Breast epithelium (tissue), 4 donors: Measurements from ENCODE around the gene TLL2. TPM values are rescaled to one million over a fixed set of nuclear protein-coding genes. Genes with fewer than 3 reads are reported as not detected.

Experiments
- DNase-seq, 2 donors: peaks; one replicate each; pipeline ENCODE4 v3.0.0-alpha.2; 2019; ENCODE audit warnings: low spot score in 2 of 2
- H3K27ac ChIP-seq, 2 donors: fragments of 200-600 bp; sonication (generic) in 1 of 2; one replicate each; pipeline ENCODE4 v1.5.1; 2016 to 2019; ENCODE audit warnings: mild to moderate bottlenecking in 1 of 2
- H3K27me3 ChIP-seq, 2 donors: fragments of 200-600 bp; sonication (generic) in 1 of 2; one replicate each; pipeline versions ENCODE4 v1.5.1 to v1.6.0; 2017 to 2019; ENCODE audit warnings: control low read depth in 1 of 2, mild to moderate bottlenecking in 1 of 2
- H3K36me3 ChIP-seq: fragments of 200-600 bp; one replicate; pipeline ENCODE4 v1.5.1; 2019
- H3K4me1 ChIP-seq, 2 donors: fragments of 200-600 bp; sonication (generic); one replicate each; pipeline ENCODE4 v1.5.1; 2016 to 2019; ENCODE audit warnings: control low read depth in 1 of 2
- H3K4me3 ChIP-seq, 3 donors: fragments of 200-600 bp; sonication (generic); 1 replicate in 2 of 3; 2 replicates in 1 of 3; pipeline ENCODE4 v1.5.1; 2016 to 2019; ENCODE audit warnings: mild to moderate bottlenecking in 3 of 3, moderate library complexity in 2 of 3
- H3K9me3 ChIP-seq, 2 donors: fragments of 200-600 bp; sonication (generic) in 1 of 2; one replicate each; pipeline ENCODE4 v1.5.1; 2016 to 2019; ENCODE audit warnings: control low read depth in 1 of 2
- POLR2A ChIP-seq: fragments of 450-650 bp; IDR thresholded peaks from one replicate; pipeline ENCODE4 v1.6.1; 2016; ENCODE audit warnings: antibody characterized with exemption, mild to moderate bottlenecking, moderate library complexity
- POLR2AphosphoS5 ChIP-seq, 3 donors: sonication (generic); formaldehyde crosslinking; IDR thresholded peaks; one replicate each; pipeline ENCODE4 v1.6.1; 2017; ENCODE audit warnings: antibody characterized with exemption in 3 of 3
- intact Hi-C: fragments of 100-400 bp; cut with DNase I; formaldehyde crosslinking; loops from one replicate; pipeline ENCODE4 v1.15.1; 2023; ENCODE audit warnings: low total_unique reads
- total RNA-seq, 3 donors: library from RNA; depleted of rRNA; stranded (reverse); fragments of >200 nt; gene quantifications; one replicate each; pipeline ENCODE4 v1.1.0, GENCODE V29; 2016
- TF ChIP-seq, protein P1 (sequence below), 3 donors: fragments of 450-650 bp; IDR thresholded peaks; one replicate each; pipeline ENCODE4 v1.5.1; 2016 to 2017; ENCODE audit warnings: antibody characterized with exemption in 3 of 3, mild to moderate bottlenecking in 3 of 3, moderate library complexity in 3 of 3

Gene TLL2
- total RNA-seq, 3 donors from 2014 or later: under 0.01 TPM; not detected in 2

- H3K36me3 ChIP-seq: no peaks in the 10 kb centered on the region
- TF ChIP-seq, protein P1, sequence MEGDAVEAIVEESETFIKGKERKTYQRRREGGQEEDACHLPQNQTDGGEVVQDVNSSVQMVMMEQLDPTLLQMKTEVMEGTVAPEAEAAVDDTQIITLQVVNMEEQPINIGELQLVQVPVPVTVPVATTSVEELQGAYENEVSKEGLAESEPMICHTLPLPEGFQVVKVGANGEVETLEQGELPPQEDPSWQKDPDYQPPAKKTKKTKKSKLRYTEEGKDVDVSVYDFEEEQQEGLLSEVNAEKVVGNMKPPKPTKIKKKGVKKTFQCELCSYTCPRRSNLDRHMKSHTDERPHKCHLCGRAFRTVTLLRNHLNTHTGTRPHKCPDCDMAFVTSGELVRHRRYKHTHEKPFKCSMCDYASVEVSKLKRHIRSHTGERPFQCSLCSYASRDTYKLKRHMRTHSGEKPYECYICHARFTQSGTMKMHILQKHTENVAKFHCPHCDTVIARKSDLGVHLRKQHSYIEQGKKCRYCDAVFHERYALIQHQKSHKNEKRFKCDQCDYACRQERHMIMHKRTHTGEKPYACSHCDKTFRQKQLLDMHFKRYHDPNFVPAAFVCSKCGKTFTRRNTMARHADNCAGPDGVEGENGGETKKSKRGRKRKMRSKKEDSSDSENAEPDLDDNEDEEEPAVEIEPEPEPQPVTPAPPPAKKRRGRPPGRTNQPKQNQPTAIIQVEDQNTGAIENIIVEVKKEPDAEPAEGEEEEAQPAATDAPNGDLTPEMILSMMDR (IDR thresholded peaks at IDR 0.05): no peak
- TF ChIP-seq POLR2A: no peak
- no peak for TF ChIP-seq POLR2AphosphoS5 (IDR thresholded peaks at IDR 0.05)
- peaks cover 0 to 20% of the 10 kb centered on the region in 2 donors for H3K27me3 ChIP-seq
- DNase-seq: no peak
- H3K27ac ChIP-seq: peak overlapping the region in 1 of 2 donors; percentile 51
- no peak overlapping the region for H3K4me3 ChIP-seq
- peaks cover 0 to 7% of the 10 kb centered on the region in 2 donors for H3K4me1 ChIP-seq
- intact Hi-C loops: no loop called here
- H3K9me3 ChIP-seq: no peaks in the 10 kb centered on the region
Measured at GRCh38 chr10:96417441-96417840, 96.3 kb downstream of the TLL2 start.

GRCh38 chr10:96416643-96417042 is 97.1 kb downstream of the TLL2 start:
- Histone ChIP-seq H3K4me3 (no peak overlapping the region), H3K9me3 (no peaks in the 10 kb centered on the region), H3K36me3 (no peaks in the 10 kb centered on the region), H3K4me1 (peaks cover 0 to 7% of the 10 kb centered on the region in 2 donors), H3K27me3 (peaks cover 0 to 28% of the 10 kb centered on the region in 2 donors), H3K27ac (peak overlapping the region in 1 of 2 donors; percentile 51)
- intact Hi-C loops: no loop called here
- peak; percentile 60 to 62 for DNase-seq
- no peak for TF ChIP-seq POLR2AphosphoS5 (IDR thresholded peaks at IDR 0.05)

GRCh38 chr10:96415891-96416554 is 97.7 kb downstream of the TLL2 start:
- DNase-seq: no peak
- Histone ChIP-seq H3K36me3 (no peaks in the 10 kb centered on the region), H3K4me1 (peaks cover 0 to 7% of the 10 kb centered on the region in 2 donors), H3K4me3 (no peak overlapping the region), H3K27ac (no peak overlapping the region), H3K27me3 (peaks cover 0 to 29% of the 10 kb centered on the region in 2 donors), H3K9me3 (no peaks in the 10 kb centered on the region)
- intact Hi-C loops: no loop called here
- TF ChIP-seq POLR2A (no peak), POLR2AphosphoS5 (IDR thresholded peaks at IDR 0.05) (no peak)
- TF ChIP-seq, protein P1 (IDR thresholded peaks at IDR 0.05): no peak

DNA sequence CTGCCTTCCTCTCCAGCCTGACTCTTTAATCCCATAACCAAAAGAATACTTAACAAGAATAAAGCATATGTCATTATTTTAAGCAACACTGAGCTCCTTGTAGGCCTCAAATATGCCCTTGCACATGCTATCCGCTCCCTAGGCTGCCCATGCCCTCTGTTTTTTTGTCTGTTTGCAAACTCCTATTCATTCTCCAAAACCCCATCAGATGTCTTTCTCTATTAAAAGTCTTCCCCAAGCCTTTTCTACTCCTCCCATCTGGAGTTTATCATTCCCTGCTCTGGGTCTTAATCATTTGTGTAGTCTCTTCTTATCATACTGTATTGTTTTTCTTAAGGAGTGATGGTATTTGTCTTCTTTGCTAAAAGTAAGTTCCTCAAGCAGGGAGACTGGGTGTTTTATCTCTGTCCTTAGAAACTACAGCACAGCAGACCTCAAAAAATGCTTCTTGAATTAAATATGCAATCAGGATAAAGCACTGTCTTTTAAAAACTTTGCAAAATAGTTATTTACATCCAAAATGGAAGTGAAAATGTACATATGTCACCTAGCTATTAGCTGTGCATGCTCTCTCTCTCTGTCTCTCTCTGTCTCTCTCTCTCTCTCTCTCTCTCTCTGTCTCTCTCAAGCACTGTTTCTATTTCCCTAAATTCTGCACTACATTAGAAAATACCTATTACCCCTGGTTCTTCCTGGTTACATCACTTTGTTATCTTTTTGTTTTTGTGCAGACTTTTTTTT is 98.4 kb downstream of the TLL2 start:
- DNase-seq: no peak
- H3K36me3 ChIP-seq: no peaks in the 10 kb centered on the region
- intact Hi-C loops: no loop called here
- peaks cover 0 to 7% of the 10 kb centered on the region in 2 donors for H3K4me1 ChIP-seq
- no peak overlapping the region for H3K27ac ChIP-seq
- no peak overlapping the region for H3K4me3 ChIP-seq
- H3K9me3 ChIP-seq: no peaks in the 10 kb centered on the region
- TF ChIP-seq POLR2A: no peak
- TF ChIP-seq, protein P1 (IDR thresholded peaks at IDR 0.05): no peak
- TF ChIP-seq POLR2AphosphoS5 (IDR thresholded peaks at IDR 0.05): no peak
- H3K27me3 ChIP-seq: peaks cover 0 to 35% of the 10 kb centered on the region in 2 donors

GRCh38 chr10:96414303-96414702 is 99.4 kb downstream of the TLL2 start:
- no peaks in the 10 kb centered on the region for H3K36me3 ChIP-seq
- DNase-seq: no peak
- peaks cover 0 to 7% of the 10 kb centered on the region in 2 donors for H3K4me1 ChIP-seq
- H3K27me3 ChIP-seq: peaks cover 0 to 44% of the 10 kb centered on the region in 2 donors
- intact Hi-C loops: no loop called here
- no peak overlapping the region for H3K27ac ChIP-seq
- TF ChIP-seq POLR2AphosphoS5 (IDR thresholded peaks at IDR 0.05) (no peak), POLR2A (no peak)
- TF ChIP-seq, protein P1 (IDR thresholded peaks at IDR 0.05): no peak
- H3K9me3 ChIP-seq: no peaks in the 10 kb centered on the region
- no peak overlapping the region for H3K4me3 ChIP-seq
